ENCODE data around the gene TSR3.
A peak's percentile ranks its signal among the peaks of the same experiment; 100 is the strongest.

The TSR3 gene

DNA sequence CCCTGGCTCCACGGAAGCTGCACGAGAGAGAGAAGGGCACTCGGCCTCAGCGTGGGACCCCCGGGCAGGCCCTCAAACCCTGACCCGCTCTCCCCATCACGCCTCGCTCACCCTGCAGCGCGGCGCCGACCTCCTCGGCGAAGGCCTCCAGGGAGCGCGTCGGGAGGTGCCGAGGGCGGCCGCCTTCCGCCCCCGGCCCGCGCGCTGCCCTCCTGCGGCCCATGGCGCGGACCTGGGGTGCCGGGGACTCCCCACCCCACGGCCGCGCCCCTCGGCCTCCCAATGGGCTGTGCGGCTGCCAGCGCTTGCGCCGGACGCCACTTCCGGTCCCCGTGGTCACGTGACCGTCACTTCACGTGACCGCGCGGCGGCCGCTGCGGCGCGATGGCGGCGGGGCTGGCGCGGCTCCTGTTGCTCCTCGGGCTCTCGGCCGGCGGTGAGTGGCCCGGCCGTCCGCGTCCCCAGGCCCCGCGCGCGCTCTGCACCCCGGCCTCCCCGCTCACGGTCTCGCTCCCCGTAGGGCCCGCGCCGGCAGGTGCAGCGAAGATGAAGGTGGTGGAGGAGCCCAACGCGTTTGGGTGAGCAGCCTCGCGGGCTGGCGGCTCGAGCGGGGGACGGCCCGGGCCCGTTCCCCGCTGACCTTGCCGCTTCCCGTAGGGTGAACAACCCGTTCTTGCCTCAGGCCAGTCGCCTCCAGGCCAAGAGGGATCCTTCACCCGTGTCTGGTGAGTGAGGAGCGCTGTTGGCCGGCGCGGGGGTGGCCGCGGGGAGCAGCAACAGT, at the start of gene TSR3, which contains the start of gene GNPTG:
TSR3 (minus strand) TSS at position 297 of the 781 bp plus-strand sequence; CDS start at position 223, 74 bp downstream.
GNPTG (plus strand) TSS at position 350 of the 781 bp plus-strand sequence; CDS start at position 385, 35 bp downstream.
- DNase-seq (ENCODE audit: extremely low spot score) = peak; percentile 89
- ChIA-PET POLR2A (no interaction called here), CTCF (no interaction called here)
- TF ChIP-seq ARNT (IDR thresholded peaks at IDR 0.05) (peak; percentile 73; the same call in 1 of the 2 replicates), SUZ12 (IDR thresholded peaks at IDR 0.05) (no peak), LEF1 (IDR thresholded peaks at IDR 0.05; ENCODE audit: borderline replicate concordance) (peak; percentile 78; the same call in 1 of the 2 replicates), HDGF (IDR thresholded peaks at IDR 0.05; ENCODE audit: borderline replicate concordance) (no peak), SP1 (IDR thresholded peaks at IDR 0.05) (no peak), ZNF384 (IDR thresholded peaks at IDR 0.05) (no peak), L3MBTL2 (conservative IDR thresholded peaks at IDR 0.05) (no peak), TARDBP (IDR thresholded peaks at IDR 0.05) (no peak), FOXM1 (IDR thresholded peaks at IDR 0.05; ENCODE audit: borderline replicate concordance) (peak; percentile 4; the same call in 1 of the 2 replicates)
- TF ChIP-seq, protein P1, sequence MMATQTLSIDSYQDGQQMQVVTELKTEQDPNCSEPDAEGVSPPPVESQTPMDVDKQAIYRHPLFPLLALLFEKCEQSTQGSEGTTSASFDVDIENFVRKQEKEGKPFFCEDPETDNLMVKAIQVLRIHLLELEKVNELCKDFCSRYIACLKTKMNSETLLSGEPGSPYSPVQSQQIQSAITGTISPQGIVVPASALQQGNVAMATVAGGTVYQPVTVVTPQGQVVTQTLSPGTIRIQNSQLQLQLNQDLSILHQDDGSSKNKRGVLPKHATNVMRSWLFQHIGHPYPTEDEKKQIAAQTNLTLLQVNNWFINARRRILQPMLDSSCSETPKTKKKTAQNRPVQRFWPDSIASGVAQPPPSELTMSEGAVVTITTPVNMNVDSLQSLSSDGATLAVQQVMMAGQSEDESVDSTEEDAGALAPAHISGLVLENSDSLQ (IDR thresholded peaks at IDR 0.05) = no peak

DNA sequence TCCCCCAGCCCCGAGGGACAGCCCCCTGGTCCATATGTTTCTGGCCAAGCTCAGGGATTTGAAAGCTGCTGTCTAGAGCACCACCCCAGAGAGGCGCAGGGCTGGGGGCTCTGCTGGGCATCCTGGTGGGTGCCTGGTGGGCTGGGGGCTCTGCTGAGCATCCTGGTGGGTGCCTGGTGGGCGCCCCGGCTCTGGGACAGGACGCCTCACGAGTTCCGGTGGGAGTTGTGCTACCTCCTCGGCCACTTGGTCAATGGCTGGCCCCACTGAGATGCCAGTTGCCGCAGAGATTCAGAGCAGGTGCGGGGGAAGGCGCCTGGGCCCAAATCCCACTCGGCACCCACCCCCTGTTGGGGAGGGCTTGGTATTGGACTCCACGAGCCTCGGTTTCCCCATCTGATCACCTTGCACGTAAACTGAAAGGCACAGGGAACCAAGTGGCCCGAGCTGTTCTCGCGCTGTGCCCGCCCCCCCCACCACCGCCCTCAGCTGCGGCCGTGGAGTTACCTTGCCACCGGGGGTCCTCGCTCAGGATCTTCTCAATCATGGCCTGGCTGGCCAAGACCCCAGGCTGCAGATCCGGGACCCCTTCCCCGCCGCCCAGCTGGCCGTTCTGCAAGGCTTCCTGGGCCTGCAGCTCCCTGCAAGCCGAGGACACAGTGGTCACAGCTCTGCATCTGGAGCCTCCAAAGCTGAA, 49.5 kb upstream of the TSR3 start:
- ChIA-PET POLR2A (no interaction called here), CTCF (no interaction called here)
- no peak for TF ChIP-seq SUZ12 (IDR thresholded peaks at IDR 0.05)
- TF ChIP-seq ZNF384 (IDR thresholded peaks at IDR 0.05) = no peak
- TF ChIP-seq ELF4 (IDR thresholded peaks at IDR 0.05) = no peak
- TF ChIP-seq TARDBP (IDR thresholded peaks at IDR 0.05) = no peak
- TF ChIP-seq FOXK2 (IDR thresholded peaks at IDR 0.05) = no peak
- TF ChIP-seq SP1 (IDR thresholded peaks at IDR 0.05) = no peak
- TF ChIP-seq CTBP1 (IDR thresholded peaks at IDR 0.05; ENCODE audit: borderline replicate concordance) = no peak
- TF ChIP-seq BHLHE40 (IDR thresholded peaks at IDR 0.05; ENCODE audit: borderline replicate concordance) = no peak
- no peak for TF ChIP-seq FOXA1 (IDR thresholded peaks at IDR 0.05)
- no peak for TF ChIP-seq FOXM1 (IDR thresholded peaks at IDR 0.05; ENCODE audit: borderline replicate concordance)
- no peak for TF ChIP-seq NFRKB (IDR thresholded peaks at IDR 0.05)
- TF ChIP-seq, protein P1 (IDR thresholded peaks at IDR 0.05) = no peak
- no peak for TF ChIP-seq LEF1 (IDR thresholded peaks at IDR 0.05; ENCODE audit: borderline replicate concordance)
- TF ChIP-seq HDGF (IDR thresholded peaks at IDR 0.05; ENCODE audit: borderline replicate concordance) = no peak
- TF ChIP-seq L3MBTL2 (conservative IDR thresholded peaks at IDR 0.05) = no peak
- TF ChIP-seq ARNT (IDR thresholded peaks at IDR 0.05) = no peak
- DNase-seq (ENCODE audit: extremely low spot score) = no peak

DNA sequence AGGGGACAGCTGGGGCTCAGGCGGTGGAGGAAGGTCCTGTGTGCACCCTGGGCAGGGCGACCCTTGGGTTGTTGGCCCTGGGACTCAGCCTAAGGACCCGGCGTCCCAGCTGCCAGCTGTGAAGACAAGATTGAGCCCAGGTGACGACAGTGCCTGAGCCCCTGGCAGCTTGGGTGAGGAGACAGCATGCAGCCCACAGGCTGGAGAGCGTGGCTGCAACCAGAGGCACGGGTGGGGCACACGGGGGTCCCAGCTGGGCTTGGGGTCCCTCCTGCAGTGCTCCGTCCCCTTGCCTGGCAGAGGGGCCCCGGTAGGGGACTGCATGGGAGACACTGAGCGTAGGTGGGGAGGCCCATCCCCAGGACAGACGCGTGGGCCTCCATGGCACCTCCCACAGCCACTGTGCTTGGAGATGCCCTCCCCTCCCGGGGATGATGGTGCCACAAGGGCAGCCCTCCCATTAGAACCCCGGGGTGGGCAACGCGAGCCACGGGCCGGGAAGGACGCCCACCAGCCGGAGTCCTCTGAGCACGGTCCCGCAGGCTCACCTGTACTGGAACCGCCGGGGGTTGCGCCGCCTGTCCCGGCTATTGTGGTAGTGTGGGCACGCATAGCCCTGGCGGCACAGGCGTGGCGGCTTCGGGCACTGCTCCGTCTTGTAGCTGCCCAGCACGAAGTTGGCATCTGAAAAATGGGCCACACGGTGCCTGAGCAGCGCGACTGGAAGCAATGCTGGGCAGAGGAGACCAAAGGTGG, 47.3 kb upstream of the TSR3 start:
- no peak for DNase-seq (ENCODE audit: extremely low spot score)
- ChIA-PET POLR2A (no interaction called here), CTCF (no interaction called here)
- TF ChIP-seq CTBP1 (IDR thresholded peaks at IDR 0.05; ENCODE audit: borderline replicate concordance) (no peak), L3MBTL2 (conservative IDR thresholded peaks at IDR 0.05) (no peak)

GRCh38 chr16:1398351-1398750, 46.7 kb upstream of the TSR3 start:
- POLR2A ChIA-PET = no interaction called here
- TF ChIP-seq SP1 (IDR thresholded peaks at IDR 0.05) = no peak
- DNase-seq (ENCODE audit: extremely low spot score) = no peak
- CTCF ChIA-PET = no interaction called here

GRCh38 chr16:1397779-1398178, 46.1 kb upstream of the TSR3 start:
- DNase-seq (ENCODE audit: extremely low spot score) = no peak
- CTCF ChIA-PET = no interaction called here
- POLR2A ChIA-PET = no interaction called here
- no peak for TF ChIP-seq NFRKB (IDR thresholded peaks at IDR 0.05)
- no peak for TF ChIP-seq SP1 (IDR thresholded peaks at IDR 0.05)
- no peak for TF ChIP-seq HDGF (IDR thresholded peaks at IDR 0.05; ENCODE audit: borderline replicate concordance)
- no peak for TF ChIP-seq CTBP1 (IDR thresholded peaks at IDR 0.05; ENCODE audit: borderline replicate concordance)

DNA sequence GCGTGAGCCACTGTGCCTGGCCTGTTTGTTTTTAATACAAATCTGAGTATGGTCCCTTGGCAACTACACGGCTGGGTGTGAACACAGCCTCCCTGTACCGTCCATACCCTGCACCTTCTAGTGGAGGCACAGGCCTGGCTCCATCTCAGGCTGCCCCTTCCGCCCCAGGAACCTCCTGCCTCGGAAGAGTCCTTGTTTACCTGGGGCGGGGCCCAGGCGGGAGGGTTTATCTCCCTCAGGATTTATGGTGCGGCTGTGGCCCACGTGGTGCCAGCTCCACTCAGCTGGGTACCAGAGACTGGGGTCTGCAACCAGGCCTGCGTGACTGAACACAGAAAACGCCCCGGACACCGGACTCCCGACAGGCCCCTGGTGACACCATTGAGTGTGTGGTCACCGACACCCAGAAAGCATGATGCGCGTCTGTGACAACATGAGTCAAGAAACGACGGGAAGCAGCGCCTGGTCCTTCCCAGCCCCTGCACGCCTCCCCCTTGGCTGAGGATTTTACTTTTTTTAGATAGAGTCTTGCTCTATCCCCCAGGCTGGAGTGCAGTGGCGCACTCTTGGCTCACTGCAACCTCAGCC, 43.9 kb upstream of the TSR3 start:
- no peak for TF ChIP-seq ARNT (IDR thresholded peaks at IDR 0.05)
- no peak for TF ChIP-seq ELF4 (IDR thresholded peaks at IDR 0.05)
- no peak for TF ChIP-seq NFRKB (IDR thresholded peaks at IDR 0.05)
- TF ChIP-seq CTBP1 (IDR thresholded peaks at IDR 0.05; ENCODE audit: borderline replicate concordance) = no peak
- TF ChIP-seq HDGF (IDR thresholded peaks at IDR 0.05; ENCODE audit: borderline replicate concordance) = no peak
- TF ChIP-seq SUZ12 (IDR thresholded peaks at IDR 0.05) = no peak
- TF ChIP-seq LEF1 (IDR thresholded peaks at IDR 0.05; ENCODE audit: borderline replicate concordance) = no peak
- no peak for TF ChIP-seq TARDBP (IDR thresholded peaks at IDR 0.05)
- TF ChIP-seq FOXK2 (IDR thresholded peaks at IDR 0.05) = no peak
- TF ChIP-seq ZNF384 (IDR thresholded peaks at IDR 0.05) = no peak
- TF ChIP-seq BHLHE40 (IDR thresholded peaks at IDR 0.05; ENCODE audit: borderline replicate concordance) = no peak
- TF ChIP-seq L3MBTL2 (conservative IDR thresholded peaks at IDR 0.05) = no peak
- TF ChIP-seq FOXA1 (IDR thresholded peaks at IDR 0.05) = no peak
- TF ChIP-seq, protein P1 (IDR thresholded peaks at IDR 0.05) = no peak
- no peak for TF ChIP-seq SP1 (IDR thresholded peaks at IDR 0.05)
- TF ChIP-seq FOXM1 (IDR thresholded peaks at IDR 0.05; ENCODE audit: borderline replicate concordance) = no peak
- ChIA-PET POLR2A (interaction anchor here (0.7 kb wide), 1 partner anchor 26 kb away, joined by 4 read pairs; no protein-coding TSS in a partner anchor), CTCF (interaction anchor here (1.2 kb wide), 1 partner anchor 17 kb away, joined by 3 read pairs; no protein-coding TSS in a partner anchor)
- no peak for DNase-seq (ENCODE audit: extremely low spot score)
